NCI-H1417 (cell line): ENCODE measurements around the gene UBXN6.

Experiments
- DNase-seq, 3 experiments: peaks; one replicate each; lab custom pipeline; 2025; lab: John Stamatoyannopoulos, UW

Gene UBXN6

DNA sequence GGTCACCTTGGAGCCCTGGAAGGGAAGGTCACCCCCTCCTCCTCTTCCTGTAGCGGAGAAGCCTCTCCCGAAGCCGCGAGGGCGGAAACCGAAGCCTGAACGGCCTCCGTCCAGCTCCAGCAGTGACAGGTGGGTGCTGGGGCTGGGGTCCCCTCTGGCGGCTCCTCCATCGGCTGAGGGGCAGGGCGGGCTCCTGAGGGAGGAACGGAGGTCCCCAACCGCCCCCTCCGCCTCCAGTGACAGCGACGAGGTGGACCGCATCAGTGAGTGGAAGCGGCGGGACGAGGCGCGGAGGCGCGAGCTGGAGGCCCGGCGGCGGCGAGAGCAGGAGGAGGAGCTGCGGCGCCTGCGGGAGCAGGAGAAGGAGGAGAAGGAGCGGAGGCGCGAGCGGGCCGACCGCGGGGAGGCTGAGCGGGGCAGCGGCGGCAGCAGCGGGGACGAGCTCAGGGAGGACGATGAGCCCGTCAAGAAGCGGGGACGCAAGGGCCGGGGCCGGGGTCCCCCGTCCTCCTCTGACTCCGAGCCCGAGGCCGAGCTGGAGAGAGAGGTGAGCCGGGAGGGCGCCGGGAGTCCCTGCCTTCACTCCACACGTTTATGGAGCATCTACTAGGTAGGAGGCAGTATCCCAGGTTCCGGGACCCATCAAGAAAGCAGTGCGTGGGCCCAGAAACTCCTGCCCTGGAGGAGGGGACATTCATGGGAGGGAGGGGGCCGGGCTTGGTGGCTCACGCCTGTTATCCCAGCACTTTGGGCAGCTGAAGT, 36.5 kb upstream of the UBXN6 start:
- DNase-seq, result no peak

DNA sequence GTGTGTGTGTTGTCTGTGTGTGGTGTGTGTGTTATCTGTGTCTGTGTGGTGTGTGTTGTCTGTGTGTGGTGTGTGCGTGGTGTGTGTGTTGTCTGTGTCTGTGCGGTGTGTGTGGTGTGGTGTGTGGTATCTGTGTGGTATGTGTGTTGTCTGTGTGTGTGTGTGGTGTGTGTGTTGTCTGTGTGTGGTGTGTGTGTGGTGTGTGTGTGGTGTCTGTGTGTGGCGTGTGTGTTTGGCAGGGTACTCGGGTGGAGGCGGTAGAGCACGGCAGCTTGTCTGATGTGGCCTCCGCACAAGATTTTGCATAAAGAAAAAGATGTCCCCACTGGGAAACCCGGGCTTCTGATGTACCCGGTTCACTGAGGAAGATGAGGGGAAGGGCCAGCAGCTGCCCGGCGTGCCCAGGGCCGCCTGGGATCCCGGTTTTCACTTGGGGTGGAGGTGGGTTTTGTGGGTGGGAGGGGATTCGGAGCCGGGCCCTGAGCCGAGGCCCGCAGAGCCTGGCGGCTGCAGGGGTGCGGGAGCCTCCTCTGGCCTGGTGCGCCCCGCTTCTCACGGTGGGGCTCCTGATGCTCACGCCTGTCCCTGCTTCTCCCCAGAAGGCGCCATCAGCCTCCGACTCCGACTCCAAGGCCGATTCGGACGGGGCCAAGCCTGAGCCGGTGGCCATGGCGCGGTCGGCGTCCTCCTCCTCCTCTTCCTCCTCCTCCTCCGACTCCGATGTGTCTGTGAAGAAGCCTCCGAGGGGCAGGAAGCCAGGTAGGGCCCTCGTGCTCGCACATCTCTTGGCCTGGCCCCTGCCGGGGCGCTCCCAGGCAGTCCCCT, 35.7 kb upstream of the UBXN6 start:
- no peak for DNase-seq

DNA sequence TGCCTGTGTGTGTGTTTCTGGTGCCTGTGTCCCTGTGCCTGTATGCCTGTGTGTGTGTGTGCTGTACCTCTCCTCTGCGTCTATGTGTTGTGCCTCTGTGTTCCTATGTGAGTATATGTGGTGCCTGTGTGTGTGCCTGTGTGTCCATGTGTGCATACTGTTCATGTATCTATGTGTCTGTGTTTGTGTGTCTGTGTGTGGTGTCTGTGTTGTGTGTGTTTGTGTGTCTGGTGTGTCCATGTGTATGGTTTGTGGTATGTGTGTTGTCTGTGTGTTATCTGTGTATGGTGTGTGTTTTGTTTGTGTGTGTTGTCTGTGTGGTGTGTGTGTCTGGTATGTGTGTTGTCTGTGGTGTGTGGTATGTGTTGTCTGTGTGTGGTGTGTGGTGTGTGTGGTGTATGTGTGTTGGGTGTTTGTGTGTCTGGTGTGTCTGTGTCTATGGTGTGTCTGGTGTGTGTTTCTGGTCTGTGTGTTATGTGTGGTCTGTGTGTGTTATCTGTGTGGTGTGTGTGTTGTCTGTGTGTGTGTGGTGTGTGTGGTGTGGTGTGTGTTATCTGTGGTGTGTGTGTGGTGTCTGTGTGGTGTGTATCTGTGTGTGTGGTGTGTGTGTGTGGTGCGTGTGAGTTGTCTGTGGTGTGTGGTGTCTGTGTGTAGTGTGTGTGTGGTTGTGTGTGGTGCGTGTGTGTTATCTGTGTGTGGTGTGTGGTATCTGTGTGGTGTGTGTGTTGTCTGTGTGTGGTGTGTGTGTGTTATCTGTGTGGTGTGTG, 34.9 kb upstream of the UBXN6 start:
- no peak for DNase-seq

DNA sequence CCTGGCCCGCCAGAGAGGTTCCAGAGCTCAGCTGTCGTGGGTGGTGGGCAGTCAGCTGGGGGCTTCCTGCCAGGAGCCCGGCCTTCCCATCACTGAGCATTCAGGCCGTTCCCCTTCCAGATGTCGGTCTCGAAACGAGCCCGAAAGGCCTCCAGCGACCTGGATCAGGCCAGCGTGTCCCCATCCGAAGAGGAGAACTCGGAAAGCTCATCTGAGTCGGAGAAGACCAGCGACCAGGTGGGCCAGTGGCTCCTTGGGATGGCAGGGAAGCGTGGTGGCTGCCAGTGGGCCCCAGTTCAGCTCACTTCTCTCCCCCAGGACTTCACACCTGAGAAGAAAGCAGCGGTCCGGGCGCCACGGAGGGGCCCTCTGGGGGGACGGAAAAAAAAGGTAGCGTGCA, 33.9 kb upstream of the UBXN6 start:
- DNase-seq, result no peak

DNA sequence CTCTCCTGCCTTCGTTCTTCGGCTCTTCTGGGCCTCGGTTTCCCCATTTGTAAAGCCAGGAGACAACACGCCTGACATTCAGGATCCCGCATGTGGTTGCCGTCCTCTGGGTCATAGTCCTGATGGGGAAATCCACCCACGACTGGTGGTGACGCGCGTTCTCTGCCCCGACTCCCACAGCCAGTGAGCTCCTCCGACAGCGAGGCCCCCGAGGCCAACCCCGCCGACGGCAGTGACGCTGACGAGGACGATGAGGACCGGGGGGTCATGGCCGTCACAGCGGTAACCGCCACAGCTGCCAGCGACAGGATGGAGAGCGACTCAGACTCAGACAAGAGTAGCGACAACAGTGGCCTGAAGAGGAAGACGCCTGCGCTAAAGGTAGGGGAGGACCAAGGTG, 30.9 kb upstream of the UBXN6 start:
- no peak for DNase-seq

DNA sequence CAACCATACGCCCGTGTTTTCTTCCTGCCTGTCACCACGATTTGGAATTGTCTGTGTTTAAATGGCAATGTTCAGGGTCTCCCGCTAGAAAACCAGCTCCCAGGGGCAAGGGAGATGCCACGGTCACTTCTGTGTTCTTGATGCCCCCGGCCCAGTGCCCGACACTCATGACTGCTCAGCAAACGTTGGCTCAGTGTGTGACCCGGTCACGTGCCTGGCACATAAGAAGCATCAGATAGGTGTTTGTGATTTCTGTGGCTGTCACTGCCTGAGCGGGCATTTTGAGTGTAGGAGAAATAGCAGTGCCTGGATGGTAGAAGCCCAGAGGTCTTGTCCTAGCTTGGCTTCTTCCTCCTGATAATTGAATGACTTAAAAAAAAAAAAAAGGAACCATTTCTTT, 30.0 kb upstream of the UBXN6 start:
- DNase-seq, result no peak

DNA sequence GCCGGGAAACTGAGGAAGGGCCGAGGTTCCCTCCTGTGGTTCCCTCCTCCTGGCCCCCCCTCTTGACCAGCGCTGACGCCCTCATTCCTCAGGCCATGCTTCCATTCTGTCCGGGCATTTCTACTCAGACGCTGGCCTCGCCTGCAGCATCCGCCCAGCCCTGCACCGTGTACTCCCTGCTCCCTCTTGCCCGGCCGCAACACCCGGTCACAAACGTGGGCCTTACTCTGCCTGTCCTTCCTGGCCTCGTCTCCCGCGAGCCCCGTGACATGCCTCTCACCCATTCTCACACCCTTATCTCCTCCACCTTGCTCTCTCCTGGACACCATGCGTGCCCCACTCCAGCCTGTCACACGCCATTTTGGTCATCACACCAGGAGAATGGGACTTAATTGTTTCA, 25.8 kb upstream of the UBXN6 start:
- DNase-seq, result no peak

DNA sequence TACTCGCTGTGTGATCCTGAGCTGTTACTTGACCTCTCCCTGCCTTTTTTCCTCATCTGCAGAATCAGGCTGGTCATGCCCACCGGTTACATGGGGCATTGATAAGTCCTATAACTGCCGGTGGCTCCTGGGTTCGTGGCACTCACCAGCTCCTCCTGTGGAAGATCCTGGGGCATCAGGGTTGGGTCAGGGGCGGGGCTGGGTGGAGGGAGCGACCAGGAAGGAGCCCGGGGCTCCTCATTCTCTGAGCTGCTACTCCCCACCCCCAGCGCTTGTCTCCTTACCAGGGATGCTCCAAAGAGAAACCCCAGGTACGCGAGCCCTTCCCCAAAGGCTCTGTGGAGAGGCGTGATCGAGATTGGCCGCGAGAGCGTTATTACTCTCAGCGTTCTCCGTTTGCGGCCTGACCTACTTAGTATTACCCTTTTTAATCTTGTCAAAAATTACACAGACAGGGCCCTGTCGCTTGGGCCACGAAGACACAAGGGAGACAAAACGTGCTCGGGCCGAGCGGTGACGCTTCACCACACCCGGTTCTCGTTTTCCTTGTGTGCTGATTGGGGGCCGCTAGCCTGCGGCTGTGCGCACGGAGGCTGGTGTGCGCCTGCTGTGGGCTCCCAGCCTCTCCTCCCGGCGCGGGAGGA, 25.2 kb upstream of the UBXN6 start:
- no peak for DNase-seq

DNA sequence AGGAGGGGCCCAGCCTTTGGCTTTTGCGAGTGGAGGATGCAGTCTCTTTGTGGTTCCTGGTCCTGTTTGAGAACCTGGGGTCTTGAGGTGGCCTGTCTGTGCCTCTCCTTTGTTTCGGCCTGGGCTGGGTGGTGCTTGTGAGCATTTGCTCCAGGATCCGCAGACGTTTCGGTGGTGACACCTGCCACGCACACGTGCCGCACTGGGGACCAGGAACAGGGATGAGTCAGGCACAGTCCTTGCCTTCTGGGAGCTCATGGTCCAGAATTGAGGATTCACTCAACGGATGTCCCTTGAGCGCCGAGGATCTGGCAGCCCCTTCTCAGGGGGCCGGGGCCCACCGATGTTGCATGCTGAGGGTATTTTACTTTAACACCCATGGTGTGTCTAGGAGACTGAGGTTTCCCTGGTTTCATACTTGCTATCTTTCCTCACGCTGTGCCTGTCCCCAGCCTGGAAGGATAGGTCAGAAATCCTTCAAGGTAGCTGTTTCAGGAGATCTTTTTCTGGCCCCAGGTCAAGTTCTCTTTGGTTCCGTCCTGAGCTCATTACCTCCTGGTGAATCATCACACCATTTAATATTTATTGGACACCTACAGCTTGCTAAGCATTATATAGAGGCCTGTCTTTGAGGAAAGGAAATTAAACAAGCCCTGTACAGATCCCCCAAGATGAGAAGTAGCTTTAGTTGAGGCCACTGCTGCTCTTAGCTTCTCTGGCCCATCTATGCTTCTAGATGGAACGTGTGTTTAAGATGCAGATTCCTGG, 19.6 kb upstream of the UBXN6 start:
- DNase-seq, result no peak

DNA sequence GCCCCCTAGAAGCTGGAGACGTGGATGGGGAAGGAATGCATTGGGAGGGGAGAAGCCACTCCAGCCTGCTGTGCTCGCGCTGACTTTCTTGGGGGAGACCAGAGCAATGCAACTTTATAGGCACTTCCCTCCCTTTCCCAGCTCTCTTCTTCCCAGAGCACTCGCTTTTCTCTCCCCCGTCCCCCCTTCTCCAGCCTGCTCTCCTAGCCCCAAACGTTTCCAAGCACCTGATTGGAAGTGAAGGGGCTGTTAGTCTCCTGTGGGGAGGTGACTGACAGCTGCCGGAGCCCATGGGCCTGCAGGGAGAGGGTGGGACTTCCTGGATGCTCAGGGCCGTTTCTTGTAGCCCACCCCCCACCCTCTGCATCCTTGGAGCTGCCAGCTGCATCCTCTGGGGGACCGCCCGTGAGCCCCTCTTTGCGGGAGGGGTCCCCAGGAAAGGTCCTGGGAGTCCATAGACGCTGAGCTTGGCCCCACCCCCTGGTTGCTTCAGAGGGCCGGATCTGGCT, 17.0 kb upstream of the UBXN6 start:
- DNase-seq, result peak in 2 of 3 experiments; percentile 24 to 62

DNA sequence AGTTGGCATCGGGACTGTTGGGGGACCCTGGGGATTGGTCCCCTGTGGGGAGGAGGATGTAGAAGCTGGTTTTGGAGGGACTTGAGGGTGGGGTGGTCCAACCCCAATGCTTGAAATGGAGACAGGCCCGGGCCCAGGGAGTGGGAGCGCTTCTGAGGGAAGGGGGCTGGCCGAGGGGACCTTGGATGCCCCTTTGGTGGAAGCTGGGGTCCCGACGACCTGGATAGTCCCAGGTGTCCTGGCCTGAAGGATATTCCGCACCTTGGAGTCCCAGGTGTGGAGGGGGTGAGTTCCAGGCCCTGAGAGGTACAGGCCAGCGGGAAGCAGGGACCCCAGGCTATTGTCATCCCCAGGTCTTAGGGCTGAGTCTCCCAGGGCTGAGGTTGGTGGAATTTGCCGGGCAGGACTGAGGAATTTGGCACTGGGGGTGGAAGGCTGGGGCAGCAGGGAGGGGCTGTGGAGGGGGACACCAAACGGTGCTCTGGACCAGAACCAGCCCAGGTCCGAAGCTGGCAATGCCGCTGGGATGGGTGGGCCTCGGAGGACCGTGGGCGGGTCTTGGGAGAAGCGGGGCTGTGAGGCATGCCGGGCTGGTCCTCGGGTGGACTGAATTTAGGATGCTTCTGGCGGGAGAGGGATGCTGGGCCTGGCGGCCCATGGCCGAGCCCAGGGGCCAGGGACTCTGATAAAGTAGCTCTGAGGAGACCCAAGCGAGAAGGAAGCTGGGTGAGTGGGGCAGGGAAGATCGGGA, 16.3 kb upstream of the UBXN6 start:
- no peak for DNase-seq

DNA sequence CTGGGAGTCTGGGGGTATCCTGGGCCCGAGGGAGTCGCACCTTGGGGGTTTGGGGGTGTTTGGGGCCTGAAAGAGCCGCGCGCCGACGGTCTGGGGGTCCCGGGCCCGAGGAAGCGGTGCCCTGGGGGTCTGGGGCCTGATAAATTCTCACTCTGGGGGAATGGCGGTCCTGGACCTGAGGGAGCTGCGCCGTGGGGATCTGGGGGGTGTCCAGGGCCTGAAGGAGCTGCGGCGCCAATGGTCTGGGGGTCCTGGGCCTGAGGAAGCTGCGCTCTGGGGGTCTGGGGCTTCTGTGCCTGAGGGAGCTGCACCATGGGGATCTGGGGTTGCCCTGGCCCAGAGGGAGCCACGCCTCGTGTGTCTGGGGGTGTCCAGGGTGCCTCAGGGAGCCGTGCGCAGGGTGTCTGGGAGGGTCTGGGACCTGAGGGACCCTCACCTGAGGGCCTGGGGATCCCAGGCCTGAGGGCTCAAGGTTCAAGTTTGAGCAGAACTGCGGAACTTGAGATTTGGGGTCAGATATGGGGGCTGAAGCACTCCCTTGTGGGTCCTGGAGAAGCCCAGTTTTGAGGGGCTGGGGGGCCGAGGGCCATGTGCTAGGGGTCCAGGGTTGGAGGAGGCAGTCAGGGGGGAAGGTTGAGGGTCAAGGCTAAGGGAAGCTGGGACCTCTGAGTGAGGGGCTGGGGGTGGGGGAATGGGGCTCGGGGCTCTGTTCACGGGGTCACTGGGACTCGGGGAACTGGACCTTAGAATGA, 15.6 kb upstream of the UBXN6 start:
- no peak for DNase-seq

DNA sequence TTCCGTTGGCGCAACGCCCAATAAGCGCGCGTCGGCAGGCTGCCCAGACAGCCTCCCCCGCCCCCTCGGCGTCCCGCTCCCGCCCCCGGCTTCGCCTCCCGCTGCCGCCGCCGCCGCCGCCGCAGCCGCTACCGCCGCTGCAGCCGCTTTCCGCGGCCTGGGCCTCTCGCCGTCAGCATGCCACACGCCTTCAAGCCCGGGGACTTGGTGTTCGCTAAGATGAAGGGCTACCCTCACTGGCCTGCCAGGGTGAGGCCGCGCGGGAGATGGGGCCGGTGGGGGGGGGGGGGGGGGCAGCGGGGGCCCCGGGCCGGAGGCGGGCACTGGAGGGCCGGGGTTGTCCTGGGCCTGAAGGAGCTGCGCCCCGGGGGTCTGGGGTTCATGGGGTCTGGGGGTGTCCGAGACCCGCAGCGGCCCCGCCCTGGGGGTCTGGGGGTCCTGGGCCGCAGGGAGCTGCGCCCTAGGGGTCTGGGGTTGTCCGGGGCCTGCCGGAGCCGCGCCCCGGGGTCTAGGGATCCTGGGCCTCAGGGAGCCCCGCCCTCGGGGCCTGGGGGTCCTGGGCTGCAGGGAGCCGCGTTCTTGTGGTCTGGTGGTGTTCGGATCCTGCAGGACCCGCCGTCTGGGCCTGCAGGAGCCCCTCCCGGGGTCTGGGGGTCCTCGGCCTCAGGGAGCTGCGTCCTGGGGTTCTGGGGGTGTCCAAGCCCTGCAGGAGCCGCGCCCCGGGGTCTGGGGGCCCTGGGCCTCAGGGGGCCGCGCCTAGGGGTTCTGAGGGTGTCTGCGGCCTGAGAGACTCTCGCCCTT, 14.8 kb upstream of the UBXN6 start, which contains the start of gene HDGFL2:
TSS of gene HDGFL2 (plus strand) at position 124 of the 801 bp plus-strand sequence. CDS start at position 178, 54 bp downstream.
- peak in 1 of 3 experiments; percentile 49 for DNase-seq

DNA sequence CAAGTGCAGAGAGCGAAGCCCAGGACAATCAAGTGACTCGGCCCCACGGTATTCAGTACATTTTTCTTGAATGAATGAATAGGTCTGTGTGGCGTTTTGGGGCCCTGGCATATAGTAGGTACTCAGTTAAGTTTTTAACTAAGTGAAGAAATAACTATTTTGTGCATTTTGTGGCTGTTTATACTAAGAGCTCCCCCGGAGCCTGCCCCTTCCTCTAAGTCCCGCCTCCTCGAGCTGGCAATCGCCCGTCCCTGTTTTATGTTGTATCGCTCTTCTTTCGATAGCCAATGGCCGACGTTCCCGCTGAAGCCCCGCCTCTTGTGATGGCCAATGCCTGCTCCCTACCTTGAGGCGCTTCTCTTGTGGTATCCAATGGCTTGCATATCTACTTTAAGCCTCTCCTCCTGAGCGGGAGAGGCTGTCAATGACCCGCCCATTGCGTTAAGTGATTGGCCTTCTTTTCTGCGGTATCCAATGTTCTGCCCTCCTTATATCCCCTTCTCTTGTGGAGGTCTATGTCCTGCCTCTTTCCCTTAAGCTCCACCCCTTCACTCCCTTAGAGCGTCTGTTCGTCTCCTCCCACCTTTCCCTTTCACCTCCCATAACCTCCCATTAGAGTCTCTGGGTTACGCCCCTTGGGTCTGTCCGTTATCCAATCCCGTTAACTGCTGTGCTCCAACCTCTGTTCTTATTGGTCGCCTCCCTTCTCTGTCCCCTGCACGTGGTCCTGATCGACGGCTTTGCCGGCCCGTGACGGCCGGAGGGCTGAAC, 14.0 kb upstream of the UBXN6 start:
- peak; percentile 100 for DNase-seq

DNA sequence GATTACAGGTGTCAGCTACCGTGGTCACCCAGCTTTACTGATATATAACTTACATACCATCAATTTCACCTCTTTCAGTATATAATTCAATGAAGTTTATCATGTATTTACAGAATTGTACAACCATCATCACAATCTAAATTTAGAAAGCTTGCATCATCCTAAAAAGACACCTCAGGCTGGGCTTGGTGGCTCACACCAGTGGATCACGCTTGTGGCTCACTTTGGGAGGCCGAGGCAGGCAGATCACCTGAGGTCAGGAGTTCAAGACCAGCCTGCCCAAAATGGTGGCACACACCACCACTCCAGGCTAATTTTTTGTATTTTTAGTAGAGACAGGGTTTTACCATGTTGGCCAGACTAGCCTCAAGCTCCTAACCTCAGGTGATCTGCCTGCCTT, 10.2 kb upstream of the UBXN6 start:
- DNase-seq, result no peak

DNA sequence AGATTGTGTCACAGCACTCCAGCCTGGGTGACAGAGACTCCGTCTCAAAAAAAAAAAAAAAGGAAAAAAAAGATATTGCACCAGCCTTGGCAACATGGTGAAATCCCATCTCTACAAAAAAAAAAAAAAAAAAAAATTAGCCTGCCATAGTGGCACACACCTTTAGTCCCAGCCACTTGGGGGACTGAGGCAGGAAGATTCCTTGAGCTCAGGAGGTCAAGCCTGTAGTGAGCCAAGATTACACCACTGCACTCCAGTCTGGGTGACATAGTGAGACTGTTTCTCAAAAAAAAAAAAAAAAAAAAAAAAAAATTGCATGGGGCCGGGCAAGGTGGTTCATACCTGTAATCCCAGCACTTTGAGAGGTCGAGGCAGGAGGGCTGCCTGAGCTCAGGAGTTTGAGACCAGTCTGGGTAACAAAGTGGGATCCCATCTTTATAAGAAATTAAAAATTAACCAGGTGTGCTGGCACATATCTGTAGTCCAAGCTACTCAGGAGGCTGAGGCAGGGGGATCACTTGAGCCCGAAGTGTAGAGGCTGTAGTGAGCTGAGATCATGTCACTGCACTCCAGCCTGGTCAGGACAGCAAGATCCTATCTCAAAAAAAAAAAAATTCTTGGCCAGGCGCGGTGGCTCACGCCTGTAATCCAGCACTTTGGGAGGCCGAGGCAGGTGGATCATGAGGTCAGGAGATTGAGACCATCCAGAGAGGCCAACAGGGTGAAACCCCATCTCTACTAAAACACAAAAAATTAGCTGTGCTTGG, 7.4 kb upstream of the UBXN6 start:
- no peak for DNase-seq
